Tongue (tissue), 2 donors: ENCODE measurements around the gene PPFIA2. TPM values are rescaled to one million over a fixed set of nuclear protein-coding genes. Genes with fewer than 3 reads are reported as not detected.

ENCODE experiments used
- DNase-seq: peaks from one replicate; pipeline ENCODE4 v3.0.0-alpha.2; 2015
- total RNA-seq: library from RNA; depleted of rRNA; stranded (reverse); fragments of >200 nt; gene quantifications from one replicate; pipeline ENCODE4 v1.2.3, GENCODE V29; 2014

The PPFIA2 gene
- total RNA-seq, 1 donor from 2014 or later = 3.1 TPM

DNA sequence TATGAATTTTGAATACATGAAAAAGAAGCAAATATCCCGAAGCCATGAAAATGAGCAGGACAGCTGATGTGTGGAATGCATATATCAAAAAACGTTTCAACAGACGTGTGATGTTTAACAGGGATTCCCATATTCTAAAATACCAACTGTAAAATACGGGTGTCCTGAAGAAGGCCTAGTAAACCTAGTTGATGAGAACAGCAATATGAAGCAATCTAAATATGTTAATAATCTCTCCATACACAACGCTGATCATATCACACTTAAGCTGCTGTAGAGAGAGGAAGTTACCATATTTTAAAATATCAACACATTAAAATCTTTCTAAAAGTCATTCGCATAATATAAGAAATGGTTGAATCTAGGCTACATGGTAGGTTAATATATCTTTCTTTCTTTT is 317.5 kb downstream of the PPFIA2 start:
- no peak for DNase-seq

DNA sequence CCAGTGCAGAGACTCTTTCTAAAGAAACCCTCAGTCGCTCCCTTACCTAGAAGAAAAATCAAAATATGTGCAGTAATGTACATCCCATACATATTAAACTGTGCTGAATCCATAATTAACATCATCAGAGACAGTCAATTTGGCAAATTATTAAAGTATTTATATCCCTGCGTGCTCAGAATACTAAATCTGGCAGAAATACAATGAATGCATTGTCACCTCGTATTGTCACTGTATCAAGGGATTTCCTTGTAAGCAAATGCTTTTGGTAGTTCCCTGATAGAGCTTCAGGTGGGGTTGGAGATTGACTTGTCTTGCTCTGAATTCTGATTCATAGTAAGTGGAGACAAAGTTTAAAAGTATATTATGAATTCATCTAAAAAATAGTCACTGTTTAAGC is 319.1 kb downstream of the PPFIA2 start:
- DNase-seq = no peak

DNA sequence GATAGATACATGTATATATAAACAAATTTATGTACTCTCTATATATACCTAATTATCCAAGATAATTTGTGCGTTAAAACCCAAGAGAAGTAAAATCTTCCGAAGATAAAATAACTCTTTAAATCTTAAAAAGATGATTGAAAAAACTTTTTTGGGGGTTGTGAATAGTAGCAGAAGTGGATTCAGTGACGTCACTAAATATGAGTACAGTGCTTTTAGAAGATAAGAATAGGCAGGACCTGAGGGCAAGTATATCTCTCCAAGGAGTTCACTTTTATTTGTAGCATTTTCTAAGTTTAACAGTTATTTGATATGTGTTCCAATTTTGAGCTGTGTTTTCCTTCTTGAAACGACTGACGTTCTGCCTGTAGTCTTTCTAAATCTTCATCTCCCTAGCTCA is 319.8 kb downstream of the PPFIA2 start:
- DNase-seq = no peak

DNA sequence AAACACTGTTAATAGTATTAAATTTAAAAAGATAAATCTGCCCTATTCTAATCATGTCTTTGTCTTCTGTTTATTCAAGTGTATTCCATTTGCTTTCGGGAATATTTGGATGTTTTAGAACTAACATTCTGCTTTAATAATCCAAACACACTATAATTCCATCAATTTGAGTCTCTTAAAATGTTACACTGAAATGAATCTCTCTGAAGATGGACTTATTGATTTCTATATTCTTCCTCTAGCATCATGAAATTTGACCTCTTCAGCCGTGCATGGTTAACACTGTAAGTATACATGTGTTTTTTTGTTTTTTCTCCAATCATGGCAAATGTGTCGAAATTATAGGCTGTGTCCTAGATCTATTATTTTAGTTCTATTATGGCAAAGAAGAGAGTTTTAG is 342.1 kb downstream of the PPFIA2 start:
- no peak for DNase-seq

DNA sequence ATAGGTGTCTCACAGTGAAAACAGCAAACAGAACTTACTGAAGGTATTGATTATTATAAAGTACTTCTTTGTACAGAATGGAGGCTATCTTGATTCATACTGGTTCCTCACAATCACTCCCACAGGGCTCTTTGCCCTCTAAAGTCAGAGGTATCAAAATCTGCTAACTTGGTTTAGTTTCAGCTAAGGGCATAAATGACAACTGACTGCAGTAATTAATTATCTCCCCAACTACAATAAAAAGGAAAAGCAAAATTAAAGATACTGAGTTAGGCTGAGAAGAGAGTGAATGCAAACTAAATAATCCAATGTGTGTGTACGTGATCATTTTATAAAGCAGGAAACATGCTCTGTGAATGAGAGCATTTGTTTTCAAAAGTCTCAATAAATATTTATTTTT is 342.6 kb downstream of the PPFIA2 start:
- DNase-seq = no peak

DNA sequence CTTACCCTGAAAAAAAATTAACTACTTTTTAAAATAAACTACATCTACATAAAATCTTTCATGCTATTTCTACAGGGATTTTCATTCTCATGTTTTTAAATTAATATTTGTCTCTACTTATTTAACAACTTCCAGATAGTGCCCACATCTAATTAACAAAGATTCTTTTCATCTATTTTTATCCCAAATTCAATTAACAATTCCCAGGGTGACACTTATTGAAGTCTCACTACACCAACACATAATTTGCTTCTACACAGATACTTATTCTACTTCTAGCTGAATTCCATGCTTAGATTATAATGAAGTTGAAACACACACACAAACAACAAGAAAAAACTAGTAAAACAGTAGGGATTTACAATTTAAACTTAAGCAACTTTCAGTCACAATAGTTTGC is 344.7 kb downstream of the PPFIA2 start:
- no peak for DNase-seq

DNA sequence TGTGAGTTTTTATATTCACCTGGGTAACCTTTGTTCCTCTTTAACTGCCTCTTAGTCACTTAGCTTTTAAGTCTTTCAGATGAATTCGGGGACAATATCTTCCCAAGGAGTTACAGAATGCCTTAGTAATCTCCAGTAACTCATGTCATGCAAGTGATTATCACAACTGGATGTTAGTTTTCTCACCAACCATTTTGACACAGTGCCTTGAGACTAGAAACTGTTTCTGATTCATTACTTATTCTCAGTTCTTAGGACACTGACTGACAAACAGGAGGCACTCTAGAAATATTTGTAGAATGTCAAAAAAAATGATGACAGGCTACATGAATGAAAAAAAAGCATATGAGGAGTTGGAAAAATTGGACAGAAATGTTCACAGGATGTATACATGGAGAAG is 346.2 kb downstream of the PPFIA2 start:
- DNase-seq = no peak

DNA sequence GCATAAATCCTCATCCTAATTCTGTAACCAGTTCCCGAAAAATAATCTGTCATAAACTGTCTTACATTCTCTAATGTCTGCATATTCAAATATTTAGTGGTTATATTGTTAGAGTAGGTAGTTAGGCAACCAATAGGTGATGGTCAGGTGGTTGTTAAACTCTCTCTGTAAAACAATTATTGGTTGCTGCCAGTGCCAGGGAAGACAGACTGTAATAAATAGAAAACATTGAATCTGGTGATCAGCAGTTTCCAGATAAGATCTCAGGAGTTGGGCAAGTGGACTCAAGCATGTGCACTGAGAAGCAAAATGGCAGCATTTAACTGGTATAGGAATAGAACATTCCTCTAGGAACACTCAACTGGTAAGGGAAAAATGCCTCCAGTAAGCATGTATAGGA is 355.8 kb downstream of the PPFIA2 start:
- DNase-seq = no peak

DNA sequence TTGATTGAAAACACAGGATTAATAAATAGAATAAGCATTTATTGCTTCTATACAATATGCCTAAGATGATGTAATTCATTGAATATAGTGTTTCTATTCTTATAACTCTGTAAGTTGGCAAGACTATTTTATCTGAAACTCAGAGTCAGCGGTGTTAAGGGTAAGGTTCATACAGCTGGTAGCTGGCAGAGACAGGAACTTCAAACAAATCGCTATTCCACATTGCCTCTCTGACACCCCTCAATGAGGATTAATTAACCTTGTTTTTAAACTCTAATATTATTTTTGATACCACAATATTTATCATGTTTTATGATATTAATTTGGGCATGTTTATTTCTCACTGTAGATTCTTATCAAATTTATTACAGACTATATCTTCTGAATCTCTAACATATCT is 357.9 kb downstream of the PPFIA2 start:
- DNase-seq = no peak

DNA sequence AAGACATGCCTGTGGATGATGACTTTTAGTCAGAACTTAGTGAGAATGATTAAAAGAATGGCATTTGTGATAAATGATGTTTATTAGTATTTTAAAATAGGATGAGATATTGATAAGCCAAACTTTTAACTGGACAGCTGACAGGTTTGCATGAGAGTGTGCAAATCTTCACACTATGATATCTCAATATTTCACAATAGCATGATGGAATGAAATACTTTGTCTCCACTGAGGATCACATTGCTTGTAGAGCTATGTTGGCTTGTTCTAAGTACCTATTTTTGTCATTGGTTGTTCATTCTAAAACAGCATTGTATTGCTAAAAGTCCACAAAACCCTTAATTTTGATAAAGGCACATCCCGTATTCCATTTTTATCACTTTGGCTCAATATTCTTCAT is 359.1 kb downstream of the PPFIA2 start:
- DNase-seq = no peak

DNA sequence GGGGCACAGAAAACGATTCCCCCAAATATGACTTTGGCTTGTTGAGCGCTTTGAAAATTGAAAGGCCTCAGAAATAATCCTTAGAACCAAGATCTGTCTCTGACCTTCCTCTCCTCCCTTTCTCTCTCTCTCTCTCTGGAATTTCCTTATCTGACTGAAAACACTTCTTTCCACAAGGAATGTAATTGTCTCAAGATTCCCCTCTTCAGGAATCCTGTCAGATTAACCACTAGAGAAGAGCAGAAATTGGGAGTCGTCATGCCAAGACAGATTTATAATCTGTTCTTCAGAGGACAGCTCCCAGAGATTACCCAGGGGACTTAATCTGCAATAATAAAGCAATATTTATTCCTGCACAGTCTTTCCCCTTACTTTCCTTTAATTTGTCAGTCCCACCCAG is 363.7 kb downstream of the PPFIA2 start:
- DNase-seq = no peak

DNA sequence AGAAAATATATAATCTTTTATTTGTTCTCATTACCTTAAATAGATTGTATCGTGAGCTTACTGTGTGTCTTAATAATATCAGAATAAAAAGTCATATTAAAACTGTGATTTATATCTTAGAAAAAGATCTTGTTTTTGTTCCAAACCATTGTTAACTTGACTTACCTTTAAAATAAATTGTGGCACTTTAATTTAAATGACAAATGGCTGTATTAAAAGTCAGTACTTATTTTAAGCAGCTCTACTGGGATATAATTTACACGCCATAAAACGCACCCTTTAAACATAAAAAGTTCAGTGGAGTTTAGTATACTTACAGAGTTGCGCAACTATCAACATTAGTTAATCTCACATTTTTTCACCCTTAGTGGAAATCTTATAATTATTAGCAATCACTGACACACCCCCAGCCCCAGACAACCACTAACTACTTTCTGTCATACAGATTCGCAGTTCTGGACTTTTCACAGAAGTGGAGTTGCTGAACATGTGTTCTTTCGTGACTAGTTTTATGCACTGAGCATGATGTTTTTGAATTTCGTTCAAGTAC is 369.5 kb downstream of the PPFIA2 start:
- no peak for DNase-seq

DNA sequence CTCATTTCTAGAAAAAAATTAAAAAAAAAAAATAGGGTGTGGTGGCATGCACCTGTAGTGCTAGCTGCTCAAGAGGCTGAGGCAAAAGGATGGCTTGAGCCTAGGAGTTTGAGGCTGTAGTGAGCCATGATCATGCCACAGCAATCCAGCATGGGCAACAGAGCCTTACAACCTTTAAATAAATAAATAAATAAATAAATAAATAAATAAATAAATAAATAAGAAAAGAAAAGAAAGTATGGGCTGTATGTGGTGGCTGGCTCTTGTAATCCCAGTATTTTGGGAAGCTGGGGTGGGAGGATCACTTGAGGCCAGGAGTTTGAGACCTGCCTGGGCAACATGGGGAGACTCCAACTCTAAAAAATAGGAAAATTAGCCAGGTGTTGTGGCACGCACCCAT is 373.0 kb downstream of the PPFIA2 start:
- DNase-seq = no peak

DNA sequence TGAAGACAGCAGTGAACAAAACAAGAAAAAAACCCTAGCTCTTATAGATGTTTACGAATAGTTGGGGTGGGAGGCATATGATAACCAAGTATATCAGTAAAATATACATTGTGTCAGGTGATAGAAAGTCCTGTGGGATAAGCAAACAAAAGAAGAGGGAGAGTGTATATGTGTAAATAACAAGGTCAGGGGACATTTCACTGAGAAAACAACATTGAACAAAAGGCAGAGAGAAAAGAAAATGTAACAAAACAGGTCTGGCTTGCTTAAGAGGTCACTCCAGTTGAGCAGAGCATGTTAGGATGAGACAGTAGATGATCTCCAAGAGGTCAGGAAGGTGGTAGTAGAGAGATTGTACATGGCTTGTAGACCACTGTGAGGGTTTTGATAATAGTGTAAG is 377.2 kb downstream of the PPFIA2 start:
- DNase-seq = no peak

DNA sequence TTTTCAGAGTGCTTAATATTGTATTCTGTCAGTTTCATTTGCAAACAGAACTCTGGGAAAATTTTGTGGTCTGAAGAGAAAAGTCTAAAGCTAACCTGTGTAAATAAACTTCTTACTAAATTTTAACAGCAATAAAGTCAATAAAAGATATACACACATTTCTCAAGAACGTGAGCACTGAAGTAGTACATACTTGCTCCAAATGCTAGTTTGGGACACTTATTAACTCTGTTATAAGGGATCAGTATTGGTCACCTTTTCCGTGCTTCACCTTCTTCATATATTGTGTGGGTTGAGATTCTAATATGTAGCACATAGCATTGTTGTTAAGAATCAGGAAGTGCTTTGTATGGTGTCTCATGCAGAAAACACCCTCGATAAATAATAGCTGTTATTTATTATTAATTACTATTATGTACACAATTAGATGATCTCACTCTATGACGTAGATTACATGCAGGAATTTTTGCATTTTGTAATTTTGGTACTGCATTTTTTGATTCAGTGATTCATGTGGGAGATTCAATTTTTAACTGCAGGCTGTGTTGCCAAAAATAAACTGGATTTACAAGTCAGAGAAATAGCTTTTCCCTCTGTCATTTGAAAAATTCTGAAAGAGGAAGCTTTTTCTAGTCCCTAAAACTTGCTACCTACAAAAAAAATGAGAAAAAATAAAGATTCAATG is 380.4 kb downstream of the PPFIA2 start:
- no peak for DNase-seq

DNA sequence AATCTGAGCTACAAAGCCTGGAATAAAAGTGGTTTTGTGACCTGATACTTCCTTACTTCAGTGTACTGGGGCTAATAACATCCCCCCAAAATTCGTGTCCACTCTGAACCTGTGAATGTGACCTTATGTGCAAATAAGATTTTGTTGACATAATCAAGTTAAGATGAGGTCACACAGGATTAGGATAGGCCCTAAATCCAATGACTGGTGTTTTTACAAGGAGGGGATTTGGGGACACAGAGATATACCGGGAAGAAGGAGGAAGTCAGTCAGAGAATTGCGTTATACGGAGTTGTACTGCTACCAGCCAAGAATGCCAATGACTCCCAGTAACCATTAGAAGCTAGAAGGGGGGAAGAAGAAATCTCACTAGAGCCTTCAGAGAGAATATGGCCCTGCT is 381.4 kb downstream of the PPFIA2 start:
- no peak for DNase-seq

DNA sequence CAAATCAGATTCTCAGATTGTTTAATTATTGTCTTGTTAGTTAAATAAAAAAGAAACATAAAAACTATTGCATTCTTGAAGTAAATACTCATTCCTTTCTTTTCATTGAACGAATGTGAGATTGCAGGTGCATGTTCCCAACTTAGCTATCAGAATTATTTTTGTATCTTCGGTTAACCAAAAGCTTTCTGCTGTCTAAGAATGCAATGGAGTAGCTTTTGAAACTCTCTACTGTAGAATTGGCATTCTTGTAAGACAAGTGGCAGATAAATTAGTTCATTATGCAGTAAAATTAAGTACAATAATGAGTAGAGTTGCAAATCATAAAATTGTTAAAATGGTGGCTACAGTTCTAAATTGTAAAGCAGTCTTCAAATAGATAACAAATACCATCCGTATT is 383.2 kb downstream of the PPFIA2 start:
- DNase-seq = no peak

DNA sequence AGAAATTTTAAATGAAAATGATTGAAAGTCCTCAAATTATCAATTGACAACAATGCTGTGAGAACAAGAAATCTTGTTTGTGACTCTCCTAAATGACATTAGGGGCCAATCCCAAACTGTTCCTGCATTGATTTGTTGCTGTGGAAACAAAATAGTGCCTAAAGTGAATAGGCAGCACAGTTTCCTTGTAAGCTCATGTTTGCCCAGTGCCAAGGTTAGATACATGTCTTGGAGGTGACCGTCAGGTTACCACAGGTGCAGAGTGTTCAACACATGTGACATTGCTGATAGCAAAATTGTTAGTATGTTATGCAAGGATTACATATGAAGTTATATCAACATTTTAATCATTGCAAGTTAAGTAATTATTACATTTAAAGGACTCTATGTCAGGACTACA is 388.7 kb downstream of the PPFIA2 start:
- no peak for DNase-seq

DNA sequence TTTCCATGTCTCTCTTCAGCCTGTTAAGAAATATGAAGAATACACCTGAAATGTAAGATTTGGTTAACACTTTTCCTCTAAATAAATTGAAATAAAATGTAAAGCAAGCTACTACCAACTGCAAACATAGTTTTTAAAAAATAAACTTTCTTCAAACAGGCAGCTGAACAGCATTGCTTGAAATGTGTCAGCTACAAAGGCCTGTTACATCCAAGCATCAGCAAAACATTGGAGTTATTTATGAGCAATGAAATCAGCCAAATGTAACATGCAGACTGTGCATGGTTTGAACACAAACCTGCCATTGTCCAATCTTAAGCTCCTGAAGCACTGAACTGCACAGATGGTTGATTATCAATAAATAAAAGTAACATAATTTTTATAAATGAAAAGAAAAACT is 390.0 kb downstream of the PPFIA2 start:
- DNase-seq = no peak

DNA sequence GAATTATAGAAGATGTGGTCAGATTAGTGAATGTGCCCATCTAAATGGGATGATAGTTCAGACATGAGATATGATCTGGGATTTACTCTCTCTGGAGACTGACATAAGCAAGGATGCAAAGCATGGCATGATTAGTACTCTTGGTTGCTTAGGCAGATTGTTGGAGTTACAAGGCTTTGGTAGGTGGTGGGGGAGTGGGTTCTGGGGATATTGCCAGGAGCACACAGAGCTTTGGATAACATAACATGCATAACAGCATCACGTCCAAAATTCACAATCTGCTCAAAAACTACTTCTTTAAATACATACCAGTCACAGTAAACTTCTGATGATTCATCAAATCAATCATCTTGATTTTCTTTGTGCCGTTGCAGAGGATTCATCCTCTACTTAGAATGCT is 393.9 kb downstream of the PPFIA2 start:
- no peak for DNase-seq

DNA sequence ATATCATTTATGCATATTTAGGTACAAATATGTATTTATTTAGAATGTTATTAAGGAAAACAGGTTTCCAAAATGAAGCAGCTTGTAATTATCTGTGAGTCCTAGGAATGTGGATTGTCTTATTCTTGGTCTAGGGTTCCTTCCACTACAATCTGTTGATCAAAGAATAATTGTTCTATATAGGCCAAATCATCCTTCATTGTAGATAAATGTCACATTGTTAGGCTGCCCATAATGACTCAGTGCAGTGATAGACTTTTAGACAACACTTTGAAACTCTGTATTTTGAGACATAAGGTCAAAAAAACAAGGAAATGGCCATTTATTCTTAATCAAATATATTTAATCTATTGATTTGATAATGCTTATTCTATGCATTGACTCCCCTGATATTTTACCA is 398.2 kb downstream of the PPFIA2 start:
- no peak for DNase-seq

DNA sequence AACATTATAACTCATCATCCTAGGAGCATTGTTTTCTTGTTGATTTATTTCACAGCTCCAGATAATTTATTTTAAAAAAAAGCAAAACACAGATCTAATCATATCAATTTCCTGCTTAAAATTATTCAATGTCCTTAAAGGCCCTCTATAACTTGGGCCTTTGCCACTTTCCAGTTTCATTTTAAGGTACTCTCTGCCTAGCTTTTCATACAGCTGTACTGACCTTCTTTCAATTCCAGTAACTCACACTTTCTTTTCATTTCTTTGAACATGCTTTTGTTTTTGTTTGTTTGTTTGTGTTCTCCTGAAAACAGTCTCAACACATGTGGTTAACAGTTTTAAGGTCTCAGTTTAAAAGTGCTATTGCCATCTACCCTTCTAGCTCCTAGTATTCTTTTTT is 399.4 kb downstream of the PPFIA2 start:
- no peak for DNase-seq

DNA sequence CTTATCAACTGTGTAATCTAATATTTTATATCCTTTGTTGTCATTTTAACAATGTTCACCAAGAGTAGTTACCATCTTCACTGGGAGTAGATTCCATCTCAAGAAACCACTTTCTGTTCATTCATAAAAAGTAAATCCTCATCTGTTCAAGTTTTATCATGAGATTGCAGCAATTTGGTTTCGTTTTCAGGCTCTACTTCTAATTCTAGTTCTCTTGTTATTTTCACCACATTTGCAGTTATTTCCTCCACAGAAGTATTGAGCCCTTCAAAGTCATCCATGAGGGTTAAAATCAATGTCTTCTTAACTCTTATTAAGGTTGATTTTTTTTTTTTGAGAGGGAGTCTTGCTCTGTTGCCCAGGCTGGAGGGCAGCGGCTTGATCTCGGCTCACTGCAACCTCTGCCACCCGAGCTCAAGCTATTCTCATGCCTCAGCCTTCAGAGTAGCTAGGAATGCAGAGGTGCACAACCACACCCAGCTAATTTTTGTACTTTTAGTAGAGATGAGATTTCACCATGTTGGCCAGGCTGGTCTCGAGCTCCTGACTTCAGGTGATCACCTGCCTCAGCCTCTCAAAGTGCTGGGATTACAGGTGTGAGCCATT is 404.7 kb downstream of the PPFIA2 start:
- DNase-seq = no peak

DNA sequence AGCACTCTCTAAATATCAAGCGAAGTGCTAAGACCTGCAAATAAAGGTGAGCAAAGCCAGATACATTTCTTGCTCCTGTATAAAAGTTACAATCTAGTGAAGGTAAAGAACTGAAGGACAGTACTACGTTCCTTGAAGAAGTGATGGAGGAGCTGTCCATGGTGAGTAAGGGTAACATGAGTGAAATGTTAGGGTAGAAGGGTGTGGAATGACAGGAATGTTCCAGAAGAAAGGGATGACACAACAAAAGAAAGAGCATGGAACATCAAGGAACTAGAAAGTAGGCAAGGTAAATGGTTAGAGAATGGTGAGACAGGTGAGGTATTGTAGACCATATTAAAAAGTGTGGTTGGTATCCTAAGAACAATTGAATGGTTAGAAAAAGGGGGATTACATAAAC is 408.8 kb downstream of the PPFIA2 start:
- no peak for DNase-seq
